Peyer's patch (tissue), 4 donors: ENCODE results near the gene KIR2DL3.
"Not testable (repeated sequence)": the region's sequence is repeated elsewhere in the genome, so short reads cannot be mapped to it uniquely, and the experiment has no call there.

Source experiments
- CTCF ChIP-seq, 6 experiments: fragments of 450-650 bp in 4 of 6; fragments of 200-600 bp in 2 of 6; sonication (generic) in 1 of 6; IDR thresholded peaks; one replicate each; pipeline ENCODE4 v1.5.1; 2017 to 2019; ENCODE audit warnings: antibody characterized with exemption in 6 of 6, mild to moderate bottlenecking in 3 of 6, moderate library complexity in 1 of 6
- POLR2A ChIP-seq, 2 donors: fragments of 450-650 bp; IDR thresholded peaks; one replicate each; pipeline ENCODE4 v1.5.1; 2017; ENCODE audit warnings: antibody characterized with exemption in 2 of 2, mild to moderate bottlenecking in 2 of 2, moderate library complexity in 2 of 2

GRCh38 chr19:54769646-54770045 lies 31.3 kb downstream of the KIR2DL3 start, which contains the start of gene KIR2DL1:
- not testable (repeated sequence) for TF ChIP-seq CTCF, POLR2A (IDR thresholded peaks at IDR 0.05)
